Neural progenitor cell (in vitro differentiated cells): Measurements from ENCODE around the gene ZSCAN10.

Experiments used
- EZH2 ChIP-seq: fragments of 200-600 bp; sonication (generic); IDR thresholded peaks from 2 replicates; pipeline ENCODE4 v1.6.1; 2017; ENCODE audit warnings: antibody characterized with exemption, mild to moderate bottlenecking, moderate library complexity
- TF ChIP-seq, protein P1 (sequence below): fragments of 200-600 bp; sonication (generic); IDR thresholded peaks from 2 replicates; pipeline ENCODE4 v1.5.1; 2017; ENCODE audit warnings: antibody characterized with exemption, mild to moderate bottlenecking

- TF ChIP-seq, protein P1, sequence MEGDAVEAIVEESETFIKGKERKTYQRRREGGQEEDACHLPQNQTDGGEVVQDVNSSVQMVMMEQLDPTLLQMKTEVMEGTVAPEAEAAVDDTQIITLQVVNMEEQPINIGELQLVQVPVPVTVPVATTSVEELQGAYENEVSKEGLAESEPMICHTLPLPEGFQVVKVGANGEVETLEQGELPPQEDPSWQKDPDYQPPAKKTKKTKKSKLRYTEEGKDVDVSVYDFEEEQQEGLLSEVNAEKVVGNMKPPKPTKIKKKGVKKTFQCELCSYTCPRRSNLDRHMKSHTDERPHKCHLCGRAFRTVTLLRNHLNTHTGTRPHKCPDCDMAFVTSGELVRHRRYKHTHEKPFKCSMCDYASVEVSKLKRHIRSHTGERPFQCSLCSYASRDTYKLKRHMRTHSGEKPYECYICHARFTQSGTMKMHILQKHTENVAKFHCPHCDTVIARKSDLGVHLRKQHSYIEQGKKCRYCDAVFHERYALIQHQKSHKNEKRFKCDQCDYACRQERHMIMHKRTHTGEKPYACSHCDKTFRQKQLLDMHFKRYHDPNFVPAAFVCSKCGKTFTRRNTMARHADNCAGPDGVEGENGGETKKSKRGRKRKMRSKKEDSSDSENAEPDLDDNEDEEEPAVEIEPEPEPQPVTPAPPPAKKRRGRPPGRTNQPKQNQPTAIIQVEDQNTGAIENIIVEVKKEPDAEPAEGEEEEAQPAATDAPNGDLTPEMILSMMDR = no peak
- no peak for TF ChIP-seq EZH2
These were observed 48.6 kb upstream of the ZSCAN10 start for GRCh38 chr16:3147757-3148104.
